Measurements from ENCODE around the gene SIRT1.

Gene SIRT1

DNA sequence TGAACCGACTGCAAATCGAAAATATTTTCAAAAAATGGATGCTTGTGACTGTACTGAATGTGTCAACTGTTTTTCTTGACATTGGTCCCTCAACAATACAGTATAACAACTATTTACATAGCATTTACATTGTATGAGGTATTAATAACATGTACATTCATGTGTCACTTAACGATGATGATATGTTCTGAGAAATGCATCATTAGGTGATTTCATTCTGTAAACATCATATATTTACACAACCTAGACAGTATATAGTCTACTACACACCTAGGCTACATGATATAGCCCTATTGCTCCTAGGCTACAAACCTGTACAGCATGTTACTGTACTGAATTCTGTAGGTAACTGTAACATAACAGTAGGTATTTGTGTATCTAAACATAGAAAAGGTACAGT lies 39.7 kb downstream of the SIRT1 start:
- no peaks in the 10 kb centered on the region for H3K79me1 ChIP-seq (ENCODE audit: low read depth, low read length)
- H2BK15ac ChIP-seq (ENCODE audit: low read length) = no peak overlapping the region
- H4K91ac ChIP-seq (ENCODE audit: low read depth, low read length, poor library complexity) = no peak overlapping the region
- H2BK120ac ChIP-seq (ENCODE audit: low read depth, low read length) = no peak overlapping the region
- H3K4ac ChIP-seq (ENCODE audit: low read length) = no peak overlapping the region
- no peak overlapping the region for H2BK12ac ChIP-seq (ENCODE audit: low read length)
- H3K27me3 ChIP-seq (ENCODE audit: control insufficient read depth in 3 of 3, insufficient read depth in 3 of 3, low read depth in 1 of 3, low read length in 3 of 3) = no peaks in the 10 kb centered on the region
- no peak overlapping the region for H3K23ac ChIP-seq (ENCODE audit: low read depth, low read length, poor library complexity)
- H3K14ac ChIP-seq (ENCODE audit: low read length) = no peak overlapping the region
- peaks cover 0 to 47% of the 10 kb centered on the region in 2 donors for H3K36me3 ChIP-seq (replicated peaks in 1 of 2; ENCODE audit: control insufficient read depth in 2 of 2, insufficient read depth in 2 of 2, low read length in 2 of 2)
- no peak overlapping the region for H3K4me3 ChIP-seq (ENCODE audit: low read length in 2 of 2)
- no CpG with 5 or more reads among the region's 3 CpGs for WGBS, 2 donors (ENCODE audit: extremely low coverage in 2 of 2, insufficient read length in 2 of 2, insufficient replicate concordance in 1 of 2)
- no peak overlapping the region for H3K18ac ChIP-seq (ENCODE audit: low read length)
- peaks cover 0 to 7% of the 10 kb centered on the region in 2 donors for H3K9me3 ChIP-seq (replicated peaks in 1 of 2; ENCODE audit: control insufficient read depth in 2 of 2, insufficient read depth in 1 of 2, low read depth in 1 of 2, low read length in 2 of 2)
- H3K27ac ChIP-seq (replicated peaks; ENCODE audit: low read length) = no peak overlapping the region
- no peak overlapping the region for H2AFZ ChIP-seq (ENCODE audit: low read length)
- no peaks in the 10 kb centered on the region for H3K4me1 ChIP-seq (ENCODE audit: control insufficient read depth in 2 of 2, insufficient read depth in 1 of 2, low read depth in 1 of 2, low read length in 2 of 2)
- H3K4me2 ChIP-seq (ENCODE audit: insufficient read depth, low read length, poor library complexity, severe bottlenecking) = no peak overlapping the region
- no peak overlapping the region for H2AK5ac ChIP-seq (ENCODE audit: low read depth, low read length)
- no peak overlapping the region for H4K8ac ChIP-seq (ENCODE audit: low read depth, low read length)
- H3K9ac ChIP-seq (ENCODE audit: low read depth, low read length, poor library complexity) = no peak overlapping the region
- DNase-seq (ENCODE audit: low spot score) = no peak
- no peak overlapping the region for H2BK5ac ChIP-seq (ENCODE audit: low read length)

GRCh38 chr10:67925449-67926005 lies 41.1 kb downstream of the SIRT1 start:
- H3K4ac ChIP-seq (ENCODE audit: low read length) = no peak overlapping the region
- no peak overlapping the region for H2AK5ac ChIP-seq (ENCODE audit: low read depth, low read length)
- no peak overlapping the region for H4K8ac ChIP-seq (ENCODE audit: low read depth, low read length)
- H3K27me3 ChIP-seq (ENCODE audit: control insufficient read depth in 3 of 3, insufficient read depth in 3 of 3, low read depth in 1 of 3, low read length in 3 of 3) = no peaks in the 10 kb centered on the region
- no peak overlapping the region for H2BK12ac ChIP-seq (ENCODE audit: low read length)
- no peaks in the 10 kb centered on the region for H3K79me1 ChIP-seq (ENCODE audit: low read depth, low read length)
- H3K18ac ChIP-seq (ENCODE audit: low read length) = no peak overlapping the region
- H3K9me3 ChIP-seq (replicated peaks in 1 of 2; ENCODE audit: control insufficient read depth in 2 of 2, insufficient read depth in 1 of 2, low read depth in 1 of 2, low read length in 2 of 2) = peaks cover 0 to 7% of the 10 kb centered on the region in 2 donors
- H4K91ac ChIP-seq (ENCODE audit: low read depth, low read length, poor library complexity) = no peak overlapping the region
- no peak overlapping the region for H3K4me2 ChIP-seq (ENCODE audit: insufficient read depth, low read length, poor library complexity, severe bottlenecking)
- no peak overlapping the region for H2BK15ac ChIP-seq (ENCODE audit: low read length)
- H3K27ac ChIP-seq (replicated peaks; ENCODE audit: low read length) = no peak overlapping the region
- no peak overlapping the region for H3K4me3 ChIP-seq (ENCODE audit: low read length in 2 of 2)
- H3K14ac ChIP-seq (ENCODE audit: low read length) = no peak overlapping the region
- no peaks in the 10 kb centered on the region for H3K4me1 ChIP-seq (ENCODE audit: control insufficient read depth in 2 of 2, insufficient read depth in 1 of 2, low read depth in 1 of 2, low read length in 2 of 2)
- no peak overlapping the region for H2BK5ac ChIP-seq (ENCODE audit: low read length)
- no peak overlapping the region for H2AFZ ChIP-seq (ENCODE audit: low read length)
- no peak overlapping the region for H3K9ac ChIP-seq (ENCODE audit: low read depth, low read length, poor library complexity)
- WGBS, 2 donors (ENCODE audit: extremely low coverage in 2 of 2, insufficient read length in 2 of 2, insufficient replicate concordance in 1 of 2) = no CpG with 5 or more reads among the region's 1 CpG
- H2BK120ac ChIP-seq (ENCODE audit: low read depth, low read length) = no peak overlapping the region
- no peak overlapping the region for H3K23ac ChIP-seq (ENCODE audit: low read depth, low read length, poor library complexity)
- no peak for DNase-seq (ENCODE audit: low spot score)
- peaks cover 0 to 44% of the 10 kb centered on the region in 2 donors for H3K36me3 ChIP-seq (replicated peaks in 1 of 2; ENCODE audit: control insufficient read depth in 2 of 2, insufficient read depth in 2 of 2, low read length in 2 of 2)

DNA sequence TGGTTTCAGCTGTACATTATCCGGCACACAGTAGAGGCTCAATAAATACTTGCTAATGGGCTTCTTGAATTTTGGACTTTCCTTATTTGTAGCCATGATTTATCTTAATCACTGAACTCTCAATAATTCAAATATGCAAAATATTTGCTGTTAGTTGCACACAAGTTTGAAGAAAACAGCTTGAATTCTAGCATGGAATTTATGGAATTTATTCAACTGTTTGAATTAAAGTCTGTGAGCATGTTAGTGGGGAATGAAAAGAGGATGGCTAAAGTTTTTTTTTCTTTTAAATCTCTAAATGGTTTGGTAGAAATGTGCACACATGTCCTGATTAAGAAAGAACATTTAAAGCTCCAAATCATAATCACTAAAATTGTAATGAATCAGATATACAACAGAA lies 42.5 kb downstream of the SIRT1 start:
- Histone ChIP-seq H3K4me1 (ENCODE audit: control insufficient read depth in 2 of 2, insufficient read depth in 1 of 2, low read depth in 1 of 2, low read length in 2 of 2) (no peaks in the 10 kb centered on the region), H4K8ac (ENCODE audit: low read depth, low read length) (no peak overlapping the region), H3K36me3 (replicated peaks in 1 of 2; ENCODE audit: control insufficient read depth in 2 of 2, insufficient read depth in 2 of 2, low read length in 2 of 2) (peaks cover 0 to 54% of the 10 kb centered on the region in 2 donors), H3K4me3 (ENCODE audit: low read length in 2 of 2) (no peak overlapping the region), H3K9ac (ENCODE audit: low read depth, low read length, poor library complexity) (no peak overlapping the region), H4K91ac (ENCODE audit: low read depth, low read length, poor library complexity) (no peak overlapping the region), H3K27me3 (ENCODE audit: control insufficient read depth in 3 of 3, insufficient read depth in 3 of 3, low read depth in 1 of 3, low read length in 3 of 3) (no peaks in the 10 kb centered on the region), H3K14ac (ENCODE audit: low read length) (no peak overlapping the region), H2AFZ (ENCODE audit: low read length) (no peak overlapping the region), H2AK5ac (ENCODE audit: low read depth, low read length) (no peak overlapping the region), H3K4me2 (ENCODE audit: insufficient read depth, low read length, poor library complexity, severe bottlenecking) (no peak overlapping the region), H3K9me3 (replicated peaks in 1 of 2; ENCODE audit: control insufficient read depth in 2 of 2, insufficient read depth in 1 of 2, low read depth in 1 of 2, low read length in 2 of 2) (peaks cover 0 to 7% of the 10 kb centered on the region in 2 donors), H3K18ac (ENCODE audit: low read length) (no peak overlapping the region), H2BK5ac (ENCODE audit: low read length) (no peak overlapping the region), H2BK15ac (ENCODE audit: low read length) (no peak overlapping the region), H3K23ac (ENCODE audit: low read depth, low read length, poor library complexity) (no peak overlapping the region), H2BK12ac (ENCODE audit: low read length) (no peak overlapping the region), H3K27ac (replicated peaks; ENCODE audit: low read length) (no peak overlapping the region), H3K4ac (ENCODE audit: low read length) (no peak overlapping the region), H2BK120ac (ENCODE audit: low read depth, low read length) (no peak overlapping the region), H3K79me1 (ENCODE audit: low read depth, low read length) (no peaks in the 10 kb centered on the region)
- WGBS, 2 donors (ENCODE audit: extremely low coverage in 2 of 2, insufficient read length in 2 of 2, insufficient replicate concordance in 1 of 2) = no CpG with 5 or more reads among the region's 1 CpG
- no peak for DNase-seq (ENCODE audit: low spot score)

DNA sequence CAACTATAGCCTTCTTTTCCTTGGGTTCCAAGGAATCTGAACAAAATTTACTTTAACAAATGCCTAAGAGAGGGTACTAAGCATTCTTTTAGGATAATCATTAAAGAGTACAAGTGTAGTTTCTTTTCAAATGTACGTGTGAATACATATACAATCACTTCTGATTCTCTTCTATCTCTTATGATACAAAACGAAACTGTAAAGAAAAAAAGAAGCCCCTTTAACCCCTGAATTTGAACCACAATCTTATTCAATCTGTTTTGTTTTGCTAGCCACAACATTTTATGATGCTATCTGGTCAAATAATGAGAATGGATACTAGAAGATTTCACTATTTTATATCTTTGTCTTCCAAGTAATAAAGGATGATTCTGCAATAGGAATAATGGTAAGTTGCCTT lies 48.7 kb downstream of the SIRT1 start:
- no CpG with 5 or more reads among the region's 2 CpGs for WGBS, 2 donors (ENCODE audit: extremely low coverage in 2 of 2, insufficient read length in 2 of 2, insufficient replicate concordance in 1 of 2)

More for the DNA sequence above, 48.7 kb downstream of the SIRT1 start:
- H3K36me3 ChIP-seq (replicated peaks in 1 of 2; ENCODE audit: control insufficient read depth in 2 of 2, insufficient read depth in 2 of 2, low read length in 2 of 2) = peaks cover 2 to 58% of the 10 kb centered on the region in 2 donors
- no peak overlapping the region for H4K91ac ChIP-seq (ENCODE audit: low read depth, low read length, poor library complexity)
- H2BK15ac ChIP-seq (ENCODE audit: low read length) = no peak overlapping the region
- no peaks in the 10 kb centered on the region for H3K79me1 ChIP-seq (ENCODE audit: low read depth, low read length)
- no peak overlapping the region for H3K4ac ChIP-seq (ENCODE audit: low read length)
- no peak overlapping the region for H4K8ac ChIP-seq (ENCODE audit: low read depth, low read length)
- no peak overlapping the region for H2BK12ac ChIP-seq (ENCODE audit: low read length)
- H2AK5ac ChIP-seq (ENCODE audit: low read depth, low read length) = no peak overlapping the region
- no peaks in the 10 kb centered on the region for H3K27me3 ChIP-seq (ENCODE audit: control insufficient read depth in 3 of 3, insufficient read depth in 3 of 3, low read depth in 1 of 3, low read length in 3 of 3)
- no peak overlapping the region for H2BK5ac ChIP-seq (ENCODE audit: low read length)
- H3K23ac ChIP-seq (ENCODE audit: low read depth, low read length, poor library complexity) = no peak overlapping the region
- H3K4me3 ChIP-seq (ENCODE audit: low read length in 2 of 2) = no peak overlapping the region
- no peak for DNase-seq (ENCODE audit: low spot score)
- no peak overlapping the region for H3K4me2 ChIP-seq (ENCODE audit: insufficient read depth, low read length, poor library complexity, severe bottlenecking)
- H2AFZ ChIP-seq (ENCODE audit: low read length) = no peak overlapping the region
- H3K9me3 ChIP-seq (replicated peaks in 1 of 2; ENCODE audit: control insufficient read depth in 2 of 2, insufficient read depth in 1 of 2, low read depth in 1 of 2, low read length in 2 of 2) = no peaks in the 10 kb centered on the region
- H3K14ac ChIP-seq (ENCODE audit: low read length) = no peak overlapping the region
- no peak overlapping the region for H3K9ac ChIP-seq (ENCODE audit: low read depth, low read length, poor library complexity)
- H2BK120ac ChIP-seq (ENCODE audit: low read depth, low read length) = no peak overlapping the region
- no peaks in the 10 kb centered on the region for H3K4me1 ChIP-seq (ENCODE audit: control insufficient read depth in 2 of 2, insufficient read depth in 1 of 2, low read depth in 1 of 2, low read length in 2 of 2)
- H3K18ac ChIP-seq (ENCODE audit: low read length) = no peak overlapping the region
- H3K27ac ChIP-seq (replicated peaks; ENCODE audit: low read length) = no peak overlapping the region

Measured in neuronal stem cell (in vitro differentiated cells).